ENCODE results near the gene TBC1D5. TPM values are rescaled to one million over a fixed set of nuclear protein-coding genes. Genes with fewer than 3 reads are reported as not detected.
"Not testable (repeated sequence)": the region's sequence is repeated elsewhere in the genome, so short reads cannot be mapped to it uniquely, and the experiment has no call there.

TBC1D5 gene
- total RNA-seq, 1 experiment from 2014 or later, result 36.4 TPM

DNA sequence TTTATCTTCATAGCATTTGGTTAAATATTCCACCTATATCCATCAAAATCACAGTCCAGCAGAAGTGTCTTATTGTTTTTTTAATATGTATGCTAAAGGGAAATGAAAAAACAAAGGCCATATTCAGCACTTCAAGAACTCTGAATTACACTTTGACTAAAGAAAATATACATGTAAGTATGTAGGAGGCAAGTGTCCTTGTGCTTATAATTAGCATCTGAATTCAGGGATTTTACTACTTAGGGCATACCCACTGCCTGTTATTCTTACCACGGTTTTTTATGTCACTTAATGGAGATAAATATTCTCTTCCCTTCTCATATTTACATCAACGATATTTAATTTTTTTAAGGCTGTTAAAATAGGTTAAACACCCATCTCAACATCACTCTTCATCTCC, 117.3 kb downstream of the TBC1D5 start:
- Histone ChIP-seq H3K9me3 (no peaks in the 10 kb centered on the region), H3K36me3 (ENCODE audit: control insufficient read depth, insufficient read depth, low read length) (no peaks in the 10 kb centered on the region), H3K4me3 (ENCODE audit: low read depth, low read length) (no peak overlapping the region), H3K4me1 (peaks cover 2% of the 10 kb centered on the region; the same call in 1 of the 2 replicates), H3K27me3 (replicated peaks; ENCODE audit: control insufficient read depth, insufficient read depth, low read length) (no peaks in the 10 kb centered on the region)
- H3K4me3 Mint-ChIP-seq (ENCODE audit: unreplicated experiment), result no peak overlapping the region
- ChIA-PET POLR2A (no interaction called here), CTCF (no interaction called here)
- no peaks in the 10 kb centered on the region for H3K36me3 Mint-ChIP-seq (ENCODE audit: insufficient read depth, unreplicated experiment)
- peaks cover 12% of the 10 kb centered on the region for H3K4me1 Mint-ChIP-seq (ENCODE audit: low read depth, unreplicated experiment)
- no peak for DNase-seq
- H3K9me3 Mint-ChIP-seq (ENCODE audit: unreplicated experiment), result no peaks in the 10 kb centered on the region
- no peaks in the 10 kb centered on the region for H3K27me3 Mint-ChIP-seq (ENCODE audit: insufficient read depth, unreplicated experiment)
- TF ChIP-seq, protein P1, sequence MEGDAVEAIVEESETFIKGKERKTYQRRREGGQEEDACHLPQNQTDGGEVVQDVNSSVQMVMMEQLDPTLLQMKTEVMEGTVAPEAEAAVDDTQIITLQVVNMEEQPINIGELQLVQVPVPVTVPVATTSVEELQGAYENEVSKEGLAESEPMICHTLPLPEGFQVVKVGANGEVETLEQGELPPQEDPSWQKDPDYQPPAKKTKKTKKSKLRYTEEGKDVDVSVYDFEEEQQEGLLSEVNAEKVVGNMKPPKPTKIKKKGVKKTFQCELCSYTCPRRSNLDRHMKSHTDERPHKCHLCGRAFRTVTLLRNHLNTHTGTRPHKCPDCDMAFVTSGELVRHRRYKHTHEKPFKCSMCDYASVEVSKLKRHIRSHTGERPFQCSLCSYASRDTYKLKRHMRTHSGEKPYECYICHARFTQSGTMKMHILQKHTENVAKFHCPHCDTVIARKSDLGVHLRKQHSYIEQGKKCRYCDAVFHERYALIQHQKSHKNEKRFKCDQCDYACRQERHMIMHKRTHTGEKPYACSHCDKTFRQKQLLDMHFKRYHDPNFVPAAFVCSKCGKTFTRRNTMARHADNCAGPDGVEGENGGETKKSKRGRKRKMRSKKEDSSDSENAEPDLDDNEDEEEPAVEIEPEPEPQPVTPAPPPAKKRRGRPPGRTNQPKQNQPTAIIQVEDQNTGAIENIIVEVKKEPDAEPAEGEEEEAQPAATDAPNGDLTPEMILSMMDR (IDR thresholded peaks at IDR 0.05; ENCODE audit: insufficient read depth in 1 of 2, low read depth in 1 of 2, low read length in 1 of 2, severe bottlenecking in 1 of 2, unreplicated experiment in 1 of 2), result no peak
- intact Hi-C loops (cut with micrococcal nuclease; ENCODE audit: unreplicated experiment), result no loop called here
- H3K27ac Mint-ChIP-seq (ENCODE audit: unreplicated experiment), result no peak overlapping the region
- no TSS peak for BruUV-seq (replicated peaks)

DNA sequence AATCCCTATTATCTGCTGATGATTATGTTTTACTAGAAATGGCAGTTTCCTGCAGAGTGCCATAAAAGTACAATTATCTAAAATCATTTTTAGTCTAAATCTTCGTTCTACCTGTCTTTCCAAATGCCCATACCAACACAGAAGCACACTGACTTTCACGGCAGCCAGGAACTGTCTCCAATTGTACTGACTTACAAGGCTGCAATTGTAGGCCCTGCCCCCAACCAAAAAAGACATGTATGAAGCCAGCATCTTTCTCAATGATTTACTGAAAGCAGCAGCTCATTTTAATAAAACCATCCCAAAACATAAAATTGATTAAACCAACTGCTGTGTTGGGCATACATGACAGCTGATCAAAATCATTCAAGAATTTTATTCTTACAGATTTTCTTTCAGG, 119.0 kb downstream of the TBC1D5 start:
- CTCF ChIA-PET, result no interaction called here

DNA sequence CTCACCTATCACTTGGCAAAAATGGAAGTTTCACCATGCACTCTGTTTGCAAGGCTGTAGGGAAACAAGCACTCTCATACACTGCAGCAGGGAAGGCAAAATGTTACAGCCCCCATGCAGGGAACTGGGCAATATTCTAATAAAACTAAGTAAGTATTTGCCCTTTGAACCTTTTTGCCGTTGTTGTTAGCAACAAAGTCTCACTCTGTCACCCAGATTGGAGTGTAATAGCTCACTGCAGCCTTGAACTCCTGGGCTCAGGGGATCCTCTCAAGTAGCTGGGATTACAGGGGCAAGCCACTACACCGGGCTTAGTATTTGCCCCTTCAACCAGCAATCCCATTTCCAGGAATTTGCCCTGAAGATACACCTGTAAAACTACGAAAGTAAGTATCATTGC, 122.5 kb downstream of the TBC1D5 start:
- ChIA-PET POLR2A (no interaction called here), CTCF (no interaction called here)
- Mint-ChIP-seq H3K36me3 (ENCODE audit: insufficient read depth, unreplicated experiment) (peaks cover 5% of the 10 kb centered on the region), H3K4me3 (ENCODE audit: unreplicated experiment) (no peak overlapping the region), H3K27ac (ENCODE audit: unreplicated experiment) (no peak overlapping the region), H3K27me3 (ENCODE audit: insufficient read depth, unreplicated experiment) (no peaks in the 10 kb centered on the region), H3K4me1 (ENCODE audit: low read depth, unreplicated experiment) (no peaks in the 10 kb centered on the region), H3K9me3 (ENCODE audit: unreplicated experiment) (peaks cover 9% of the 10 kb centered on the region)
- Histone ChIP-seq H3K4me3 (ENCODE audit: low read depth, low read length) (no peak overlapping the region), H3K27me3 (replicated peaks; ENCODE audit: control insufficient read depth, insufficient read depth, low read length) (no peaks in the 10 kb centered on the region), H3K36me3 (ENCODE audit: control insufficient read depth, insufficient read depth, low read length) (no peaks in the 10 kb centered on the region), H3K4me1 (peaks cover 5% of the 10 kb centered on the region; the same call in 1 of the 2 replicates), H3K9me3 (no peaks in the 10 kb centered on the region)
- DNase-seq, result peak in 1 of 2 experiments; percentile 10
- no TSS peak for BruUV-seq (replicated peaks)
- TF ChIP-seq, protein P1 (IDR thresholded peaks at IDR 0.05; ENCODE audit: insufficient read depth in 1 of 2, low read depth in 1 of 2, low read length in 1 of 2, severe bottlenecking in 1 of 2, unreplicated experiment in 1 of 2), result no peak
- intact Hi-C loops (cut with micrococcal nuclease; ENCODE audit: unreplicated experiment), result no loop called here

More for the DNA sequence above, 119.0 kb downstream of the TBC1D5 start:
- H3K27ac Mint-ChIP-seq (ENCODE audit: unreplicated experiment), result no peak overlapping the region
- DNase-seq, result no peak
- TF ChIP-seq, protein P1 (IDR thresholded peaks at IDR 0.05; ENCODE audit: insufficient read depth in 1 of 2, low read depth in 1 of 2, low read length in 1 of 2, severe bottlenecking in 1 of 2, unreplicated experiment in 1 of 2), result no peak
- no peaks in the 10 kb centered on the region for H3K36me3 Mint-ChIP-seq (ENCODE audit: insufficient read depth, unreplicated experiment)
- intact Hi-C loops (cut with micrococcal nuclease; ENCODE audit: unreplicated experiment), result no loop called here
- Histone ChIP-seq H3K4me3 (ENCODE audit: low read depth, low read length) (no peak overlapping the region), H3K9me3 (no peaks in the 10 kb centered on the region), H3K36me3 (ENCODE audit: control insufficient read depth, insufficient read depth, low read length) (no peaks in the 10 kb centered on the region), H3K4me1 (peaks cover 5% of the 10 kb centered on the region; the same call in 1 of the 2 replicates), H3K27me3 (replicated peaks; ENCODE audit: control insufficient read depth, insufficient read depth, low read length) (no peaks in the 10 kb centered on the region)
- POLR2A ChIA-PET, result no interaction called here
- H3K4me3 Mint-ChIP-seq (ENCODE audit: unreplicated experiment), result no peak overlapping the region
- no peaks in the 10 kb centered on the region for H3K27me3 Mint-ChIP-seq (ENCODE audit: insufficient read depth, unreplicated experiment)
- no TSS peak for BruUV-seq (replicated peaks)
- H3K4me1 Mint-ChIP-seq (ENCODE audit: low read depth, unreplicated experiment), result peaks cover 12% of the 10 kb centered on the region
- no peaks in the 10 kb centered on the region for H3K9me3 Mint-ChIP-seq (ENCODE audit: unreplicated experiment)

DNA sequence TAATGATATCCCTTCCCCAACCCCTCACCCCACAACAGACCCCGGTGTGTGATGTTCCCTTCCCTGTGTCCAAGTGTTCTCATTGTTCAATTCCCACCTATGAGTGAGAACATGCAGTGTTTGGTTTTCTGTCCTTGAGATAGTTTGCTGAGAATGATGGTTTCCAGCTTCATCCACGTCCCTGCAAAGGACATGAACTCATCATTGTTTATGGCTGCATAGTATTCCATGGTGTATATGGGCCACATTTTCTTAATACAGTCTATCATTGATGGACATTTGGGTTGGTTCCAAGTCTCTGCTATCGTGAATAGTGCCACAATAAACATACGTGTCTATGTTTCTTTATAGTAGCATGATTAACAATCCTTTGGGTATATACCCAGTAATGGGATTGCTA, 129.4 kb downstream of the TBC1D5 start:
- intact Hi-C loops (cut with micrococcal nuclease; ENCODE audit: unreplicated experiment), result not testable (repeated sequence)

More for the DNA sequence above, 129.4 kb downstream of the TBC1D5 start:
- H3K9me3 Mint-ChIP-seq (ENCODE audit: unreplicated experiment); POLR2A ChIA-PET; H3K9me3 ChIP-seq; H3K36me3 Mint-ChIP-seq (ENCODE audit: insufficient read depth, unreplicated experiment); H3K4me1 Mint-ChIP-seq (ENCODE audit: low read depth, unreplicated experiment); CTCF ChIA-PET; H3K4me3 Mint-ChIP-seq (ENCODE audit: unreplicated experiment); DNase-seq; BruUV-seq (replicated peaks); H3K4me3 ChIP-seq (ENCODE audit: low read depth, low read length); H3K4me1 ChIP-seq; H3K27me3 Mint-ChIP-seq (ENCODE audit: insufficient read depth, unreplicated experiment); H3K27ac Mint-ChIP-seq (ENCODE audit: unreplicated experiment); H3K36me3 ChIP-seq (ENCODE audit: control insufficient read depth, insufficient read depth, low read length); H3K27me3 ChIP-seq (replicated peaks; ENCODE audit: control insufficient read depth, insufficient read depth, low read length): not testable (repeated sequence)
